AG10803 (cell line): ENCODE results near the gene PHACTR2.
A peak's percentile ranks its signal among the peaks of the same experiment; 100 is the strongest.

ENCODE experiments used
- DNase-seq: peaks from one replicate; pipeline ENCODE4 v3.0.0; 2010; ENCODE audit warnings: low read depth
- H3K4me3 ChIP-seq: 2 replicates; pipeline ENCODE4 v1.5.1; 2011; ENCODE audit warnings: mild to moderate bottlenecking, low read length, control low read depth
- CTCF ChIP-seq: conservative IDR thresholded peaks from 2 replicates; pipeline ENCODE4 v1.5.1; 2011; ENCODE audit warnings: mild to moderate bottlenecking, low read length, control low read depth, inconsistent platforms

The PHACTR2 gene

DNA sequence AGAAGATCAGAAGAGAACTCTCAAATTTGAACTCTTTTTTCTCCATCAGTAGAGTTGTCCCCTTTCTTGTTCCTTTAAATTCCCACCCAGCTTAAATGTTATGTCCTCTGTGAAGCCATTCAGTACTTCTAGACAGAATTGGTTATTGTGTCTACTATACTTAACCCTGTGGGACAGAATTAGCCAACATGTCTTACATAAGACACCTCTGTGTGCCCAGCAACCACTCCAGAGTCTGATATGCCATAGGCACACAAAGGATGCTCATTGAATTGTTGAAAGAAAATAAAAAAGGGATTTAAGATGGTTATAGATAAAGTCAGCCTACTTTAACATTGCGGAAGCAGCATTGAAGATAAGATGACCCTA, 88.4 kb downstream of the PHACTR2 start:
- H3K4me3 ChIP-seq: no peak overlapping the region
- no peak for TF ChIP-seq CTCF
- no peak for DNase-seq

DNA sequence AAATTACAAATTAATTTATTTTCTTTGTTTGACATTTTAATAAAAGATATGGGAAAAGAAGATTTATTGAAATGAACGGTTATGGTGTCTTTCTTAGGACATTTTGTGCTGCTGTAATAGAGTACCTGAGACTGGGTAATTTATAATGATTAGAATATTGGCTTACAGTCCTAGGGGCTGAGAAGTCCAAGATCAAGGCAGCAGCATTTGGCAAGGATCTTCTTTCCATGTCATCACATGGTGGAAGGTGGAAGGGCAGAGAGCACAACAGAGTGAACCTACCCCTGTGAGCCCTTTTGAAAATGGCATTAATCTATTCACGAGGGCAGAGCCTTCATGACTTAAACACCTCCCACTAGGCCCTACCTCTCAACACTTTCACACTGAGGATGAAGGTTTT, 89.7 kb downstream of the PHACTR2 start:
- no peak for DNase-seq
- TF ChIP-seq CTCF: no peak
- no peak overlapping the region for H3K4me3 ChIP-seq

DNA sequence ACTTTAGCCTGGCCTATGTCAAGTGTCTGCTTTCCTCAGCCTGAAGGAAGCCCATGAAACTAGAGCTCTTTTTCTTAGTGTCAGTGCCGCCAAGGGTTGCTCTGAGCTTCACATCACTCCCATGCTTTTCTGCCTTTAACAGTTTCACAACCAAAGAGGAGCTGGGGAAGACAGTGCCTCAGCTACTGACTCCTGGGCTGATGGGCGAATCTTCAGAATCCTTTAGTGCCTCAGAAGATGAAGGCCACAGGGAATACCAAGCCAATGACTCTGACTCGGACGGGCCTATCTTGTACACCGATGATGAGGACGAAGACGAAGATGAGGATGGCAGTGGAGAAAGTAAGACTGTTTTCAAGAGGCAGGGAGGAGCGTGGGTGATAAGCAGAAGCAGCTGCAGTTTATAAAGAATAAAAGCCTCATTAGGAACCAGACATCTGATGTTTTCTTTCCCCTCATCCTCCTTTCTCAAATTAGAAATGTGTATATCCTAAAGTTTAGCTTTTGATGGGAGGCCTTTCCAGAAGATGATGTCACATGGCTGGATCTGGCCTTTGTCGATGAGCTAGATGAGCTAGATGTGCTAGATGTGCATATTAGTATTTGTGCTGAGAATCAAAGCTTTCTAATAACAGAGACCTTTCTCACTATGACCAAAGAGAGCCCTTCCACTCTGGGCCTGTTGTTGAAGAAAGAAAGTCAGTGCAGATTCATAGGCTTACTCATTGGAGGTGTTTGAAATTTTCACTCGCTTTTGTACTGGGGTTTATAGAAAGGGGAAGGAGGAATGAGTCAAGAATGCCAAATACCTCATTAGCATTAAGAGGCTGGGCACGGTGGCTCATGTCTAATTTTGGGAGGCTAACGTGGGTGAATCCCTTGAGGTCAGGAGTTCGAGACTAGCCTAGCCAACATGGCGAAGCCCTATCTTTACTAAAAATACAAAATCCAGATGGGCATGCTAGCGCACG, 94.6 kb downstream of the PHACTR2 start:
- TF ChIP-seq CTCF: no peak
- peak; percentile 44 for DNase-seq
- H3K4me3 ChIP-seq: no peak overlapping the region

- no peak overlapping the region for H3K4me3 ChIP-seq
- TF ChIP-seq CTCF: no peak
- no peak for DNase-seq
Measured at GRCh38 chr6:143773506-143774150, 95.9 kb downstream of the PHACTR2 start.

DNA sequence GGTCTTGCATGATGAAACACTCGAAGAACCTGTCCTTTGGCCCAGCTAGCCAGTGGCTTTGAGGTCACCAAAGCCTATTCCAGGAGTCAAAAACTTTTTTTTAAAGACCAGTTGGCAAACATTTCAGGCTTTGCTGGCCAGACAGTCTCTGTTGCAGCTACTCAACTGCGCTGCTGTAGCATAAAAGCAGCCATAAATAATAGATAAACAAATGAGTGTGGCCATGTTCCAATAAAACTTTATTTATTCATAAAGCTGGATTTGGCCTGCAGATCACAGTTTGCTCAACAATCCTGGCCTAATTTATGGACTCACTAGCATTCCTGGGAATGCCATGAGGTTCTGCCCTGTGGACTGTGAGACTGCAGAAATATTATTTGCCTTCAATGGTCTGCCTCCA, 96.6 kb downstream of the PHACTR2 start:
- peak; percentile 11 for DNase-seq
- no peak overlapping the region for H3K4me3 ChIP-seq
- no peak for TF ChIP-seq CTCF

GRCh38 chr6:143775336-143775735, 97.6 kb downstream of the PHACTR2 start:
- TF ChIP-seq CTCF: no peak
- DNase-seq: no peak
- no peak overlapping the region for H3K4me3 ChIP-seq

GRCh38 chr6:143778926-143779325, 101.2 kb downstream of the PHACTR2 start:
- DNase-seq: no peak
- no peak overlapping the region for H3K4me3 ChIP-seq
- TF ChIP-seq CTCF: no peak
